NCI-H2029 treated with DMSO at 0.1 percent for 48 hours (cell line): ENCODE results near the gene ERVFRD-1.
"Not testable (repeated sequence)": the region's sequence is repeated elsewhere in the genome, so short reads cannot be mapped to it uniquely, and the experiment has no call there.

Experiments
- DNase-seq: peaks from one replicate; lab custom pipeline; 2025; lab: John Stamatoyannopoulos, UW

Gene ERVFRD-1

DNA sequence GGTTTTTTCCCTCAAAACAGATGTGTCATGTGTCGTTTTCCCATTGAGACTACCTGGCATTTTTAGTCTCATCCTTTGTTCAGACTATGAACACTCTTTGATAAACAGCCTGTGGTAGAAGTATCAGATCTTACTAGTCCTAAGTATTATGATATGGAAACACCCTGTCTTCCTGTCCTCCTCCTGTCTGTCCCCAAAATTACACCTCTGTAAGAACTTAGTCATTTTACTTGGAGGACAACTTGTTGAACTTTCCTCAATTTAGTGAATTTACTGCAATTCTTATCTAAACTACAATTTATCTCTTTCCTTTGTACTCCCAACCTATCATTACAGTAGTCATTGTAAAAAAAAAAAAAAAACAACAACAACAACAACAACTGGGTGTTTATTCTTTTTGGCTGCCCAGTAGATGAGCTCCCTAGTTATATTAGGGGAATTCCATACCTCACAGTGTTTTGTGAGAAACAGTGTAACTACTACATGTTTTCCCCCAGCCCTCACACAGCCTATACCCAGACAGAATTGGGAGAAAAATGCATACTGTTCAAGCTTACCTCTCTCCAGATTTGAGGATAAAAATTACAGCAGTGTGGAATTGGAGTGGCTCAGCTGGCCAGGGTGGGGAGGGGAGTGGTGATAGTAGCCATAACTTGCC is 18.5 kb upstream of the ERVFRD-1 start:
- no peak for DNase-seq

DNA sequence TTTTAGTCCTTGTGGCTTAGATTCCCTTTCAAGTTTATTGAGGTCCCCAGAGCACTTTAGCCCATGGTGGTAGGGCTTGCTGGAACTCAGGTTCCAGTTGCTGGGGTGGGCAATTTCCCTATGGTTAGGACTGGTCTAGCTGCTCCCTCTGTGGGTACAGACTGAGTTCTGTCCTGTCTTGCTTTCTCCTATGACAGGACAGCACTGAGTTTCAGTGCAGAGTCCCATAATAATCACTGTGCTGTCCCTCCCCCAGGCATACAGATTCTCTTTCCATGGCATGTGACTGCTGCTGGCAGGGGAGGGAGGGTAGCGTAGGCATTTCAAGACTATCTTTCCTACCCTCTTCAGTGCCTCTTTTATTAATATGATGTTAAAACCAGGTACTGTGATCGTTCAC is 17.1 kb upstream of the ERVFRD-1 start:
- DNase-seq = no peak

DNA sequence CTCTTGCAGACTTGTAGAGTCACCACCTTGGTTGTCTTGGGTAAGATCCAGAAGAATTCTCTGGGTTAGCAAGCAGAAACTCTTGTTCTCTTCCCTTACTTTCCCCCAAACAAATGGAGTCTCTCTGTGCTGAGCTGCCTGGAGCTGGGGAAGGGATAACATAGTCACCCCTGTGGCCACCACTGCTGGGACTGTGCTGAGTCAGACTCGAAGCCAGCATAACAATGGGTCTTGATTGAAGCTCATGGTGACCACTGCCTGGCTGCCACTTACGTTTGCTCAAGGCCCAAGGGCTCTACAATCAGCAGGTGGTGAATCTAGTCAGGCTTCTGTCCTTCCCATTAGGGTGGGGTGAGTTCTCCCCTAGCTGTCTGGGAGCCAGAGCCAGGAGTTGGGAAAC is 15.4 kb upstream of the ERVFRD-1 start:
- no peak for DNase-seq

DNA sequence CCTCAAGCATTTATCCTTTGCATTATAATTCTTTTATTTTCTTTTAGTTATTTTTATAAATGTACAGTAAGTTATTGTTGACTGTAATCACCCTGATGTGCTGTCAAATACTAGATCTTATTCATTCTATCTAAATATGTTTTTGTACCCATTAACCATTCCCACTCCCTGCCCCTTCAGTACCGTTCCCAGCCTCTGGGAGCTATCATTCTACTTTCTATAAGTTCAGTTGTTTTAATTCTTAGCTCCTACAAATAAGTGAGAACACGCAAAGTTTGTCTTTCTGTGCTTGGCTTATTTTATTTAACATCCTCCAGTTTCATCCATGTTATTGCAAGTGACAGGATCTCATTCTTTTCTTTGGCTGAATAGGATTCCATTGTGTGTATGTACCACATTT is 12.5 kb upstream of the ERVFRD-1 start:
- DNase-seq = no peak

DNA sequence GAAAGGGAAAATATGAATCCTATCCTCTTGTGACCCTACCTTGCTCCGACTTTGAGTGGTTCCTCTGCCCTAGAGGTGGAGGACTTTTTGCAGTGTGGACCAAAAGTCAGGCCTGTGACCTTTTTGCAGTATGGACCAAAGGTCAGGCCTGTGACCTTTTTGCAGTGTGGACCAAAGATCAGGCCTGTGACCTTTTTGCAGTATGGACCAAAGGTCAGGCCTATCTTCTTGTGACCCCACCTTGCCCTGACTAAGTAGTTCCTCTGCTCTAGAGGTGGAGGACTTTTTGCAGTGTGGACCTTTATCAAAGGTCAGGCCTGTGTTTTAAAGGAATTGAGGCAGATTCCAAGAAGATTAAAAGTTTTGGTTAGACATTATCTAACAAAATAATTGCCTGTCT is 10.9 kb upstream of the ERVFRD-1 start:
- no peak for DNase-seq

DNA sequence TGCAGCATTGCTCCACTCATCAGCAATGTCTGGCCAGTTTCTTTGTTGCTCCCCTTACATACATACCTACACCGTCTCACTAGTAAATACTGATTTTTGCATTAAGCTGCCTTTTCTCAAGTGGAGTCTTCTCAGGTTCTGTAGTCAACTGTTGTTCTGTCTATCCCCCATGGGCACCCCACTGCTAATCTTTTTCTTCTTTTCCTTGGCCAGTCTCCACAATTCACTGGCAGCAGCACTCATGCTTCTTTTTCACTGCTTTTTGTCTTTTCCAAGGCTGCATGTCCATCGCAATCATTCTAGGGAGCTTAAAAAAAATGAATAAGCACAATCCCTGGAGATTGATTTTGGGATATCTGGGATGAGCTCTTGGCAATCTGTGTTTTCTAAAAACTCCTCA is 10.3 kb upstream of the ERVFRD-1 start:
- DNase-seq = no peak

DNA sequence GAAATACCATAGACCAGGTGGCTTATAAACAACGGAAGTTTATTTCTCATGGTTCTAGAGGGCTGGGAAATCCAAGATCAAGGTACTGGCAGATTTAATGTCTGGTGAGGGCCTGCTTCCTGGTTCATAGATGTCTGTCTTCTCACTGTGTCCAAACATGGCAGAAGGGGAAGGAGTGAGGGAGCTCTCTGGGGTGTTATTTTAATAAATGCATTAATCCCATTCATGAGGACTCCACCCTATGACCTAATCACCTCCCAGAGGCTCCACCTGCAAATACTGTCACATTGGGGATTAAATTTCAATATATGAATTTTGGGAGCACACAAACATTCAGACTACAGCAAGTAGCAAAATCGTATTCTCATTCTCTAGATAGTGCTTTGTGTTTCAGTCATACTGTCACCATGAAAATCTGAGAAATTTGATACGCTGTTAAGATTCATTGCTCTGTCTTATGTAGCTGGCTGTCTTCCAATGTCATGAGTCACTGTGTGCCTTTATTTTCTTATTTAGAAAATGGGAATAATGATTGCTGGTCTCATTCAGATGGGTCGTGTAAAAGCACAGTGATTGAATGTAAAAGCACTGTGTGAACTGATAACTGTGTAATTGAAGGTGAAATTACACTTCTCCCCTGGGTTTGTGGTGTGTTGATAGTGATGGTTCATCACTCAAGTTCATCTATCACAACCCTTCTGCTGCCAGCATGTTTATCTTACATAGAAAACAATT is 8.9 kb upstream of the ERVFRD-1 start:
- peak; percentile 84 for DNase-seq

DNA sequence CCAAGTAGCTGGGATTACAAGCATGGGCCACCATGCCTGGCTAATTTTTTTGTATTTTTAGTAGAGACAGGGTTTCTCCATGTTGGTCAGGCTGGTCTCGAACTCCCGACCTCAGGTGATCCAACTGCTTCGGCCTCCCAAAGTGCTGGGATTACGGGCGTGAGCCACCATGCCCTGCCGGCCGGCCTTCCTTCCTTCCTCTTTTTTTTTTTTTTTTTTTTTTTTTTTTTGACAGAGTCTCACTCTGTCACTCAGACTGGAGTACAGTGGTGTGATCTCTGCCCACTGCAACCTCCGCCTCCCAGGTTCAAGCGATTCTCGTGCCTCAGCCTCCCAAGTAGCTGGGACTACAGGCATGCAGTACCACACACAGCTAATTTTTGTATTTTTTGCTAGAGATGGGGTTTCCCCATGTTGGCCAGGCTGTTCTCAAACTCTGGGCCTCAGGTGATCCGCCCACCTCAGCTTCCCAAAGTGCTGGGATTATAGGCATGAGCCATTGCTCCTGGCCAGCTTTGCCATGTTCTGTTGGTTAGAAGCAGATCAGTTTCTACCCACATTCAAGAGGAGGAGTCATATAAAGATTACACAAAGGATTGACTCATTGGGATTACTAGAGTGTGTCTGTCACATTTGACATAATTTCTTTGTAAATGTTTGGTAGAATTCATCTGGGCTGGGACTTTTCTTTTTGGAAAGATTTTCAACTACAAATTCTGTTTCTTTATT is 4.4 kb upstream of the ERVFRD-1 start:
- not testable (repeated sequence) for DNase-seq

DNA sequence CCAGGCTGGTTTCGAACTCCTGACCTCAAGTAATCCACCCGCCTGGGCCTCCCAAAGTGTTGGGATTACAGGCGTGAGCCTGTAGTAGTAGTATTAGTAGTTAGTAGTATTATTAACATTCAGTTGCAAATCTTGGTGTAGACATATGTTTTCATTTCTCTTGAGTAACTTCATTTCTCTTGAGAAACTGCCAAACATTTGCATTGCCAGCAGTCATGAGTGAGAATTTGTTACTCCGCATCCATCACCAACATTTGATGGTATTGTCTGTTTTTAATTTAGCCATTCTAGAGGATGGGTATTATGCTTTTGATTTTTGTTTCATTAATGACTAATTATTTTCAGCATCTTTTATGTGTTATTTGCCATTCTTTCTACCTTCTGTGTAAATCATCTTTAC is 1.5 kb upstream of the ERVFRD-1 start:
- DNase-seq = no peak

DNA sequence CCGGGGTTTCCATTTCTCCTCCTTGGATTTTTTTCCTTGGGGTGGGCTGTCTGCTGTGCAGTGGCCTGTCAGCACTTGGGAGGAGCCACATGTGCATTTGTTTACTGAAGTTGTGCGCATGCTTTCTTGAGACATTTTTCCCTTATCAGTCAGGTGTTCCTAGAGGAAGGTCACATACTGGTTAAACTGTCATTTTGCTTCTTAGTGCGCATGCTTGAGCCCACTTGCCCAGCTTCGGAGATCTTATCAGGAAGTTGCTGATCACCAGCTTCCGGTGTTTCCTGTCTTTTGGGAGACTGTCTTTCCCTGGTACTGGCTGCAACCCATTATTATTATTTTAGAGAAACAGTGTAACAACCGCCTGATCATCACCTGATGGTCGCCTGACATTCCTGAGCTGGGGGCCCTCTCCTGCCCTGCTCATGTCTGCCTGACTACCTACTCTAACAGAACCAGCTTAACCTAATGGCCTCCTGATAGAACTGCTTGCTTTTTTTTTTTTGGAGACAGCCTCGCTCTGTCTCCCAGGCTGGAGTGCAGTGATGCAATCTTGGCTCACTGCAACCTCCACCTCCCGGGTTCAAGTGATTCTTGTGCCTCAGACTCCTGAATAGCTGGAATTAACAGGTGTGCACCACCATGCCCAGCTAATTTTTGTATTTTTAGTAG is 378 bp upstream of the ERVFRD-1 start:
- no peak for DNase-seq

DNA sequence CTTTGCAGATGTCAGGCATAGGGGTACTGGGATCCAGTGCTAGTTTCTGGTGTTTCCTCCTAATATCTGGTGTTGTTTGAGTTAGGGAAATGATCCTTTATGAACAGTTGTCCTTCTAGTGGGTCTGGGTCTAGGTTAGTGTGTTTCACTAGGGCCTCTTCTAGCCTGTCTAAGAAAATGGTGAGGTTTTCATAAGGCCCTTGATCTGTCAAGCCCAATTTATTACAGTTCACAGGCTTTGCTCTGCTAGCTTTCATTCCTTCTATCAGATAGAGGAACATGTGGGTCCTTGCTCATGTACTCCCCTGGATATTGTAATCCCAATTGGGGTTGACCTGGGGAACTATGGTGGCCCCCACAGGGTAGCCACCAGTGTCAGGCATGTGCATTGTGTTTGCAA is 2.8 kb downstream of the ERVFRD-1 start:
- no peak for DNase-seq

DNA sequence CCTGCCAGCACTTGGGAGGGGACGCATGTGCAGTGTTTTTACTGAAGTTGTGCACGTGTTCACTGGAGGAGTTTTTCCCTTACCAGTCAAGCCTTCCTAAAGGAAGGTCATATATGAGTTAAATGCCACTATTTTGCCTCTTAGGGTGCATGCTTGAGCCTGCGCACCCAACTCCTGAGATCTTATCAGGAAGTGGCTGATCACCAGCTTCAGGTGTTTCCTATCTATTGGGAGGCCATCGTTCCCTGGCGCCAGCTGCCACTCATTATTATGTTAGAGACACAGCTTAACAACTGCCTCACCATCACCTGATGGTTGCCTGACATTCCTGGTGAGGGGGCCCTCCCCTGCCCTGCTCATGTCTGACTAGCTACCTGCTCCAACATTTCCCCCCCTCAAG is 8.5 kb downstream of the ERVFRD-1 start:
- DNase-seq = no peak

DNA sequence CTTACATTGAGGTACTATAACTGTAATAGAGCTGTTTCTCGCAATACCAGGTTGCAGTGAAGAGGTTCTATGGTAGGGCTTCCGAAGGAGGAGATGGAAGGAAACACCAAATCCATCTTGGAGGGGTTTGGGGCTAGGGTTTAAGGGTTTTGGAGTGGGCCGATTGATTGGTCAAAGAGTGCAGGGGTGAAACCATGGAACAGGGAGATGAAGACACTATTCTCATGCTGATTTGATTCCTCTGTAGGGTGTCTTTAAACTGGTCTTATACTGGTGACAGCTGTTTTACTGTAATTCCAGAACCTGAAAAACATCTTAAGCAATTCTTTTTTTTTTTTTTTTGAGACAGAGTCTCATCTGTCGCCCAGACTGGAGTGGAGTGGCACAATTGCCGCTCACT is 10.1 kb downstream of the ERVFRD-1 start:
- no peak for DNase-seq

DNA sequence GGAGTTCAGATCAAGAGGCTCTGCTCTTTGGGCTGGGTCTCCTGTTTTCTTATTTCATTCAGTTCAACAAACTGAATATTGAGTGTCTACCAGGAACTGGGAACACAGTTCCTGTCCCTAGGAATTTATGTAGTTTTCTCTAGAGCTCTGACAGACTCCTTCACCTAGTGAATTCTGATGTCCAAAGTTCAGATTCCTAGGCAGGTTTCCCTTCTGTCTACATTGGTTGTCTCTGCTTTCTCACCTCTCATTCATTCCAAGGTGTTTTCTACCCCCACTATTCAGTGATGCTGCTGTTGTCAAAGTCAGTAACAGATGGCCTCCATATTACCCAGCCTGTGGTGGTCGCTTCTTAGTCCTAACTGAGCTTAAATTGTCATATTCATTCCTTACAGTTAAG is 13.5 kb downstream of the ERVFRD-1 start:
- DNase-seq = no peak

DNA sequence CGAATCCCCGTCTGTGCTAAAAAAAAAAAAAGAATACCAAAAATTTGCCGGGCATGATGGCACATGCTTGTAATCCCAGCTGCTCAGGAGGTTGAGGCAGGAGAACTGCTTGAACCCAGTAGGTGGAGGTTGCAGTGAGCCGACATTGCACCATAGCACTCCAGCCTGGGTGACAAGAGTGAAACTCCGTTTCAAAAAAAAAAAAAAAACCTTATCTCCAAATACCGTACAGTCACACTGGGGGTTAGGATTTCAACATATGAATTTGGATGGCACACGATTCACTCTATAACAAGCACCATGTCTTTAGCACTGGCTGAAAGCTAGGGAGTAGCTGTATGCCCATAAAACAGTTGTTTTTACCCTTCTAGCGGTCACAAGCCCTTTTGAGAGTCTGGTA is 14.0 kb downstream of the ERVFRD-1 start:
- no peak for DNase-seq

DNA sequence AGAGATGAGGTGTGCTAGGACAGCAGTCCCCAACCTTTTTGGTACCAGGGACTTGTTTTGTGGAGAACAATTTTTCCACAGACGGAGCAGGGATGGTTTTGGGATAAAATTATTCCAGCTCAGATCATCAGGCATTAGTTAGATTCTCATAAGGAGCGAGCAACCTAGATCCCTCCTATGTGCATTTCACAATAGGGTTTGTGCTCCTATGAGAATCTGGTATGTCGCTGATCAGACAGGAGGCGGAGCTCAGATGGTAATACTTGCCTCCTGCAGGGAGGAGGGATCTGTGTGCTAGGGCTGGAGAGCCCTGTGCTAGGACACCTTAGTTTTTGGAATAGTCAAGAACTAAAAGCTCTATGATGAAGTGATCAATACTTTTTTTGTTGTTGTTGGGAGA is 15.4 kb downstream of the ERVFRD-1 start:
- no peak for DNase-seq

DNA sequence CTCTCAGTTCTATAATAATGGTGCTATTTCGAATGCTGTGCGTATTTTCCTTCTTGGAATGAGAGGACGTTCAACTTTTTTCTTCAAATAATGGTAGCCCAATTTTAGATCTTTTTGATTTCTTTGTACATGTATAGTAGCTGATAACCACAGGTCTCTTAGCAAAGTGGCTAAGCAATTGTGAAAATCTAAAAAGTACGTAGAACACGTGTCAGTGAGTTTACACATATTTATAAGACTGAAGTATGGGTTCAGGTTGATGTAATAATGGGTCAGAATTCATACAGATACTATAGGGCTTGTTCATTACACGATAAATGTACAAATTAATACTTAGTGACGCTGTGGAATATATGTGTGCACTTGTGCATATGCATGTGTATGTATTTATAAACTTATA is 16.6 kb downstream of the ERVFRD-1 start:
- DNase-seq = no peak

DNA sequence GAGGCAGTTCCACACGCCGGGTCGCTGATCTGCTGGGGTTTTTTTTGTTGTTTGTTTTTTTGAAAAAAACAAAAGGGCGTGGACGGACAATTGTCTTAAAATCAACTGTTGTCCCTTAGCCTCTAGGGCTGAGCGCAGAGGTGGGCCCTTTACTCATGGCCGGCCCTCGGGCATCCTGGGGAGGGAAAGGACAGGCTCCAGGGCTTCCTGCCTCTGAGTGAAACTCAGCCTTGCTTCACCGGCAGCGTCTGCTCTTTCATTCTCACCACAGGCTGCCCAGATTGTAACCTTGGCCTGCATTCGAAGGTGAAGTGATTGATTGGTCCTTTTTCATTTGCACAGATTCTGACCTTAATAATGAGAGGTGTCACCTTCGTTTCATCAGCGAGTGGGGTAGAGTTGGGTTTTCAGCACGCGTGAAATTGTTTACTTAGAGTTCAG is 17.1 kb downstream of the ERVFRD-1 start:
- DNase-seq = peak; percentile 68

DNA sequence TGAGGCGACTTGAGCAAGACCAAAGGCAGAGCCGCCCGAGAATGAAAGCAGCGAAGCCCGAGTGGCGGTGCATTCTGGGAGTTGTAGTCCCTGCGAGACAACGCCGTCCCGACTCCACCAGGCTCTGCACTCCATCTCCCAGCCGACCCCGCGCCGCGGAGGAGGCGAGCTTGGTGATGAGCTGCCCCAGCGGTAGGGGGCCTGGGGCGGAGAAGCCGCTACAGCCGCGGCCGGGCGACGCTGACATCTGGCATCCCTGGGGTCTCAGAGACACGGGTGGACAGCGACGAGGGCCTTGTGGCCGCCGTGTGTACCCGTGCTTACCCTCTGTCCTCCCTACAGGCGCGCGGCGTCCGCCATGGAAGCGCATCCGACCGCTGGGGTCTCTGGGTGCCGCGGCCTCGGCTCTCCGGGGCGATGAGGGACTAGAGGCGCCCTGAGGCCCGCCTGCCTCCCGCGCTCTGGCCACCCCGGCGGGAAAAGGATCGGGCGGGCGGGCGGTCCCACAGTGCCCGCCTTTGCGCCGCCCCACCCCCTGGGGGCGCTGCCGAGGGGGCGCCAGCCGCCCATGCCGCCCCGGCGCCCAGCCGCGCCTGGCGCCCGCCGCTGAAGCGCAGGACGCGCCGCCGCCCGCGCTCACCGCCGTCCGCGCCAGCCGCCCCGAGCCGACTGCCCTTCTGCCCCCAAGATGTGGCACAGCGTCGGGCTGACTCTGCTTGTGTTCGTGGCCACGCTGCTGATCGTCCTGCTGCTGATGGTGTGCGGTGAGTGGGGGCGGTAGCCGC is 17.7 kb downstream of the ERVFRD-1 start, which contains the start of gene SMIM13:
Gene SMIM13, plus strand, starts transcription at position 209 of the 785 bp plus-strand sequence. Its CDS starts 480 bp downstream, at position 689.
- peak; percentile 98 for DNase-seq

DNA sequence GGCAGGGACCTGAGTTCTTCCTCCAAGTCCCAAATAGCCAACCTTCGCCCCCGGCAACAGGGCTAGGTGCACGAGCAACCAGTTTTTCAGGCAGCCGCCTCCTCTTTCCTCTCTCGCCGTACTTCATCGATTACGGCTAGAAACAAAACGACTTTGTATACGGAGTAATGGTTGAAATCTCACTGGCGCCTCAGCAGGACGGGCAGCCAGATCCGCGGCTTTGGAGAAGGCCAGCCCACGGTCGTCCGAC is 18.2 kb downstream of the ERVFRD-1 start:
- no peak for DNase-seq

DNA sequence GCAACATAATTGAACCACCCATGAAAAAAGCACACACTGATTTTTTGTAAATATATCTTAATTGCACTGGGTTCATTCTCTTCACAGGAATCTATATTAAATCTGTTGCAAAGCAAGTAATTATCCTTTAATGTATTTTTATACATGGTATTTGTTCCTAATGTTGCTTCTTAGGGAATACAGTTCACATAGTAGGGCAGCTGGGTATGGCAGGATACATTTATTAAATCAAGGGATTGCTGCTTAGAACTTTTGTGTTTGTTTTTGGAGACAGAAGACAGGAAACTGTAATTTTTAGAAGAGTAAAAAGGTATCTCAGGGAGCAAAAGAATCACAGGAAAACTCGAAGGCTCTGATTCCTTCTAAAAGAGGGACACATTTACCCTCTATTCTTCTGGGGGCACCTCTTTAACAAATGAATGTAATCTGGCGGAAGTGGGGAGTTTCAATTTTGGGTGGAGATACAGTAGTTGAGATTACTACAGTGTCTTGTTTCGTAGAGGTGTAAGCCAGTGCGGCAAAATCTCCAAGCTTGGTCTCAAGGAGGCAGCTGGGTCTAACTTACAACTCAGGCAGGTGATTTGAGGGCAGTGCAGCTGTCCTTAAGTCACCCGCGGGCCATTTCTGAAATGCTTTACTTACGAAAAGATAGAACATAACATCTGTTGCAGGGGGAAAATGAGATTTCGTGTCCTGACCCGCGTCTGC is 18.7 kb downstream of the ERVFRD-1 start:
- DNase-seq = peak; percentile 58
